ENCODE measurements around the gene NXPH3. TPM values are rescaled to one million over a fixed set of nuclear protein-coding genes. Genes with fewer than 3 reads are reported as not detected.

The NXPH3 gene
- total and polyA plus RNA-seq, 2 of the 13 experiments (the other 11 are each of a cell fraction or from before 2014, with no cell fraction given): 0.04 to 0.58 TPM

GRCh38 chr17:49545806-49546545 lies 29.7 kb upstream of the NXPH3 start (continued):
- TF ChIP-seq MZF1 (CRISPR knock-in tag; IDR thresholded peaks at IDR 0.05; ENCODE audit: borderline replicate concordance) (no peak), NCOA5 (CRISPR knock-in tag; IDR thresholded peaks at IDR 0.05) (no peak), DPF2 (CRISPR knock-in tag; IDR thresholded peaks at IDR 0.05; ENCODE audit: borderline replicate concordance, low read depth) (no peak), RBAK (CRISPR knock-in tag; IDR thresholded peaks at IDR 0.05) (no peak)

- H3K79me2 ChIP-seq (ENCODE audit: insufficient read depth, low read length): no peaks in the 10 kb centered on the region
- no TSS peak for BruUV-seq (replicated peaks)
- H3K36me3 ChIP-seq (replicated peaks in 1 of 2; ENCODE audit: control insufficient read depth in 1 of 2, insufficient read depth in 2 of 2, low read length in 2 of 2): no peaks in the 10 kb centered on the region
- 51% methylated on average over 17 of the region's 18 CpGs for WGBS (ENCODE audit: low lambda C conversion rate)
- no peaks in the 10 kb centered on the region for H4K20me1 ChIP-seq (ENCODE audit: insufficient read depth, low read length)
- intact Hi-C loops (cut with micrococcal nuclease; ENCODE audit: unreplicated experiment): no loop called here
- POLR2A ChIA-PET: no interaction called here
- peaks cover 5 to 62% of the 10 kb centered on the region in 2 experiments for H3K27me3 ChIP-seq (ENCODE audit: control insufficient read depth in 1 of 2, insufficient read depth in 2 of 2, low read length in 2 of 2)
- DNase-seq (ENCODE audit: low spot score): no peak
- CTCF ChIA-PET (ENCODE audit: low intra/inter-chr PET ratio, low total read pairs): no interaction called here
- no peak overlapping the region for H3K4me2 ChIP-seq (ENCODE audit: low read depth, low read length)
- H3K4me3 ChIP-seq (replicated peaks in 1 of 3; ENCODE audit: insufficient read depth in 1 of 3, low read depth in 2 of 3, low read length in 3 of 3): no peak overlapping the region
- ATAC-seq: no peak
- H2AFZ ChIP-seq (ENCODE audit: low read length): no peak overlapping the region
- TF ChIP-seq ZNF543 (CRISPR knock-in tag; IDR thresholded peaks at IDR 0.05) (peak; percentile 100), SP2 (CRISPR knock-in tag; IDR thresholded peaks at IDR 0.05) (no peak), SNRNP70 (IDR thresholded peaks at IDR 0.05; ENCODE audit: low read depth, low read length) (no peak), GMEB2 (CRISPR knock-in tag; IDR thresholded peaks at IDR 0.05; ENCODE audit: low read depth) (no peak), HNF4A (CRISPR knock-in tag; IDR thresholded peaks at IDR 0.05) (no peak), ATF1 (CRISPR knock-in tag; IDR thresholded peaks at IDR 0.05) (no peak), ETS1 (CRISPR knock-in tag; IDR thresholded peaks at IDR 0.05) (no peak), SNAI1 (CRISPR knock-in tag; IDR thresholded peaks at IDR 0.05; ENCODE audit: borderline replicate concordance) (no peak)
- no peak overlapping the region for H3K9ac ChIP-seq (ENCODE audit: insufficient read depth, low read depth, low read length)
- no peaks in the 10 kb centered on the region for H3K9me3 ChIP-seq (ENCODE audit: low read length)
- no peak overlapping the region for H3K27ac ChIP-seq (ENCODE audit: extremely low read length, insufficient read depth, low read length)
- H3K4me1 ChIP-seq (ENCODE audit: insufficient read depth, low read length): peaks cover 10% of the 10 kb centered on the region
- no peak for FAIRE-seq
- in situ Hi-C loops (cut with HindIII; ENCODE audit: extremely low pct_ligation_motif_present, low pct_unique_long_range_greater_than_20kb): loop anchor here (5.0 to 10.0 kb wide), 2 partner anchors 110 to 232 kb away; no protein-coding TSS in a partner anchor
Measured at GRCh38 chr17:49546546-49547535, 28.8 kb upstream of the NXPH3 start.

All from HepG2 (cell line).